Subcutaneous abdominal adipose tissue (tissue), 5 donors: Measurements from ENCODE around the gene TNIK.
"Not testable (repeated sequence)": the region's sequence is repeated elsewhere in the genome, so short reads cannot be mapped to it uniquely, and the experiment has no call there.

ENCODE experiments used
- H3K27ac ChIP-seq: one replicate; pipeline ENCODE4 v1.7.0; 2013; ENCODE audit warnings: low read depth, mild to moderate bottlenecking, inconsistent platforms, low read length, moderate library complexity
- H3K27me3 ChIP-seq, 5 donors: one replicate each; pipeline ENCODE4 v1.7.0; 2013; ENCODE audit warnings: low read length in 5 of 5, inconsistent platforms in 1 of 5; ENCODE audit not compliant: control insufficient read depth in 5 of 5, insufficient read depth in 4 of 5
- H3K36me3 ChIP-seq, 5 donors: one replicate each; pipeline ENCODE4 v1.7.0; 2013; ENCODE audit warnings: low read length in 5 of 5; ENCODE audit not compliant: control insufficient read depth in 5 of 5, insufficient read depth in 5 of 5
- H3K4me1 ChIP-seq, 5 donors: one replicate each; pipeline ENCODE4 v1.7.0; 2013; ENCODE audit warnings: low read length in 5 of 5, mild to moderate bottlenecking in 3 of 5, moderate library complexity in 1 of 5; ENCODE audit not compliant: control insufficient read depth in 5 of 5, insufficient read depth in 5 of 5
- H3K4me3 ChIP-seq, 5 donors: one replicate each; pipeline ENCODE4 v1.7.0; 2013; ENCODE audit warnings: low read length in 5 of 5, low read depth in 1 of 5
- H3K9ac ChIP-seq, 5 donors: one replicate each; pipeline ENCODE4 v1.7.0; 2013; ENCODE audit warnings: low read length in 5 of 5, mild to moderate bottlenecking in 4 of 5, moderate library complexity in 3 of 5
- H3K9me3 ChIP-seq, 5 donors: one replicate each; pipeline ENCODE4 v1.7.0; 2013; ENCODE audit warnings: low read length in 5 of 5; ENCODE audit not compliant: control insufficient read depth in 5 of 5
- donor health status: healthy.
- donor health status: healthy.
- donor health status: healthy.
- donor health status: healthy.
- donor health status: healthy.

TNIK gene

GRCh38 chr3:171452328-171452727 lies 7.9 kb downstream of the TNIK start:
- no peaks in the 10 kb centered on the region for H3K36me3 ChIP-seq
- H3K27ac ChIP-seq, result no peak overlapping the region
- no peaks in the 10 kb centered on the region for H3K9me3 ChIP-seq
- no peak overlapping the region for H3K9ac ChIP-seq
- no peak overlapping the region for H3K4me3 ChIP-seq
- peaks cover 0 to 3% (median 0%) of the 10 kb centered on the region in 5 donors for H3K4me1 ChIP-seq
- no peaks in the 10 kb centered on the region for H3K27me3 ChIP-seq

GRCh38 chr3:171451915-171452314 lies 8.3 kb downstream of the TNIK start:
- Histone ChIP-seq H3K4me3 (no peak overlapping the region), H3K9ac (no peak overlapping the region), H3K9me3 (no peaks in the 10 kb centered on the region), H3K4me1 (no peaks in the 10 kb centered on the region), H3K36me3 (no peaks in the 10 kb centered on the region), H3K27me3 (no peaks in the 10 kb centered on the region), H3K27ac (no peak overlapping the region)

GRCh38 chr3:171447579-171447891 lies 12.7 kb downstream of the TNIK start:
- H3K9ac ChIP-seq, H3K4me3 ChIP-seq, H3K9me3 ChIP-seq, H3K27ac ChIP-seq, H3K4me1 ChIP-seq, H3K27me3 ChIP-seq, H3K36me3 ChIP-seq: not testable (repeated sequence)

GRCh38 chr3:171446801-171447578 lies 13.2 kb downstream of the TNIK start:
- H3K27ac ChIP-seq, result no peak overlapping the region
- no peak overlapping the region for H3K9ac ChIP-seq
- no peaks in the 10 kb centered on the region for H3K36me3 ChIP-seq
- no peaks in the 10 kb centered on the region for H3K27me3 ChIP-seq
- no peaks in the 10 kb centered on the region for H3K9me3 ChIP-seq
- no peak overlapping the region for H3K4me3 ChIP-seq
- H3K4me1 ChIP-seq, result no peaks in the 10 kb centered on the region

GRCh38 chr3:171446301-171446700 lies 13.9 kb downstream of the TNIK start:
- H3K9ac ChIP-seq, result no peak overlapping the region

GRCh38 chr3:171445620-171446204 lies 14.5 kb downstream of the TNIK start:
- no peaks in the 10 kb centered on the region for H3K27me3 ChIP-seq
- H3K27ac ChIP-seq, result no peak overlapping the region
- H3K9ac ChIP-seq, result no peak overlapping the region
- H3K9me3 ChIP-seq, result no peaks in the 10 kb centered on the region
- H3K4me3 ChIP-seq, result no peak overlapping the region
- no peaks in the 10 kb centered on the region for H3K4me1 ChIP-seq
- H3K36me3 ChIP-seq, result no peaks in the 10 kb centered on the region

More at GRCh38 chr3:171446301-171446700, 13.9 kb downstream of the TNIK start:
- H3K36me3 ChIP-seq, result no peaks in the 10 kb centered on the region
- H3K9me3 ChIP-seq, result no peaks in the 10 kb centered on the region
- no peak overlapping the region for H3K27ac ChIP-seq
- no peak overlapping the region for H3K4me3 ChIP-seq
- no peaks in the 10 kb centered on the region for H3K4me1 ChIP-seq
- H3K27me3 ChIP-seq, result no peaks in the 10 kb centered on the region

GRCh38 chr3:171444001-171444690 lies 16.1 kb downstream of the TNIK start:
- no peak overlapping the region for H3K4me3 ChIP-seq
- H3K36me3 ChIP-seq, result no peaks in the 10 kb centered on the region
- no peak overlapping the region for H3K9ac ChIP-seq
- H3K9me3 ChIP-seq, result no peaks in the 10 kb centered on the region
- no peaks in the 10 kb centered on the region for H3K27me3 ChIP-seq
- no peak overlapping the region for H3K27ac ChIP-seq
- no peaks in the 10 kb centered on the region for H3K4me1 ChIP-seq

GRCh38 chr3:171443211-171443957 lies 16.8 kb downstream of the TNIK start:
- Histone ChIP-seq H3K4me3 (no peak overlapping the region), H3K27ac (no peak overlapping the region), H3K9ac (no peak overlapping the region)

GRCh38 chr3:171442184-171442583 lies 18.0 kb downstream of the TNIK start:
- no peak overlapping the region for H3K9ac ChIP-seq
- H3K9me3 ChIP-seq, result no peaks in the 10 kb centered on the region
- no peak overlapping the region for H3K4me3 ChIP-seq
- no peaks in the 10 kb centered on the region for H3K36me3 ChIP-seq
- H3K4me1 ChIP-seq, result no peaks in the 10 kb centered on the region
- H3K27me3 ChIP-seq, result no peaks in the 10 kb centered on the region
- H3K27ac ChIP-seq, result no peak overlapping the region

More at GRCh38 chr3:171443211-171443957, 16.8 kb downstream of the TNIK start:
- Histone ChIP-seq H3K36me3 (no peaks in the 10 kb centered on the region), H3K4me1 (no peaks in the 10 kb centered on the region), H3K9me3 (no peaks in the 10 kb centered on the region), H3K27me3 (no peaks in the 10 kb centered on the region)

GRCh38 chr3:171441381-171441780 lies 18.8 kb downstream of the TNIK start:
- Histone ChIP-seq H3K27me3 (no peaks in the 10 kb centered on the region), H3K9ac (no peak overlapping the region), H3K4me1 (no peaks in the 10 kb centered on the region), H3K4me3 (no peak overlapping the region), H3K36me3 (no peaks in the 10 kb centered on the region), H3K27ac (no peak overlapping the region), H3K9me3 (no peaks in the 10 kb centered on the region)
